Measurements from ENCODE around the gene DLGAP1. TPM values are rescaled to one million over a fixed set of nuclear protein-coding genes. Genes with fewer than 3 reads are reported as not detected.

Gene DLGAP1
- total and polyA plus RNA-seq, 2 of the 13 experiments (the other 11 are each of a cell fraction or from before 2014, with no cell fraction given) = 0.01 TPM; not detected in 1

GRCh38 chr18:3599861-3600260, 855.2 kb downstream of the DLGAP1 start (continued):
- TF ChIP-seq SOX13 (IDR thresholded peaks at IDR 0.05) (no peak), SOX13 (CRISPR knock-in tag; conservative IDR thresholded peaks at IDR 0.05 in 1 of 2, IDR thresholded peaks at IDR 0.05 in 1 of 2) (peak in 1 of 2 experiments; percentile 53; a peak in 2 of 4 replicates), ZNF687 (CRISPR knock-in tag; IDR thresholded peaks at IDR 0.05) (0 out of 2 replicates have a peak, but pooled peaks have one; percentile 7), SALL1 (CRISPR knock-in tag; IDR thresholded peaks at IDR 0.05) (no peak), SMC3 (IDR thresholded peaks at IDR 0.05; ENCODE audit: low read length) (no peak), ZBTB20 (CRISPR knock-in tag; IDR thresholded peaks at IDR 0.05; ENCODE audit: borderline replicate concordance, low read depth) (no peak), PTBP1 (IDR thresholded peaks at IDR 0.05; ENCODE audit: low read depth, low read length, poor library complexity, severe bottlenecking) (no peak), ZNF749 (CRISPR knock-in tag; IDR thresholded peaks at IDR 0.05; ENCODE audit: borderline replicate concordance) (no peak), CREB1 (IDR thresholded peaks at IDR 0.05) (no peak), CREB1 (CRISPR knock-in tag; IDR thresholded peaks at IDR 0.05) (no peak), SSRP1 (CRISPR knock-in tag; IDR thresholded peaks at IDR 0.05) (no peak), EEA1 (CRISPR knock-in tag; IDR thresholded peaks at IDR 0.05; ENCODE audit: borderline replicate concordance) (no peak), SMAD9 (CRISPR knock-in tag; IDR thresholded peaks at IDR 0.05) (no peak), TOPORS (CRISPR knock-in tag; IDR thresholded peaks at IDR 0.05) (no peak), DMAP1 (CRISPR knock-in tag; IDR thresholded peaks at IDR 0.05) (no peak), SUZ12 (IDR thresholded peaks at IDR 0.05; ENCODE audit: low read depth, low read length) (no peak), MLLT10 (CRISPR knock-in tag; IDR thresholded peaks at IDR 0.05) (no peak)
- TF ChIP-seq, protein P1, sequence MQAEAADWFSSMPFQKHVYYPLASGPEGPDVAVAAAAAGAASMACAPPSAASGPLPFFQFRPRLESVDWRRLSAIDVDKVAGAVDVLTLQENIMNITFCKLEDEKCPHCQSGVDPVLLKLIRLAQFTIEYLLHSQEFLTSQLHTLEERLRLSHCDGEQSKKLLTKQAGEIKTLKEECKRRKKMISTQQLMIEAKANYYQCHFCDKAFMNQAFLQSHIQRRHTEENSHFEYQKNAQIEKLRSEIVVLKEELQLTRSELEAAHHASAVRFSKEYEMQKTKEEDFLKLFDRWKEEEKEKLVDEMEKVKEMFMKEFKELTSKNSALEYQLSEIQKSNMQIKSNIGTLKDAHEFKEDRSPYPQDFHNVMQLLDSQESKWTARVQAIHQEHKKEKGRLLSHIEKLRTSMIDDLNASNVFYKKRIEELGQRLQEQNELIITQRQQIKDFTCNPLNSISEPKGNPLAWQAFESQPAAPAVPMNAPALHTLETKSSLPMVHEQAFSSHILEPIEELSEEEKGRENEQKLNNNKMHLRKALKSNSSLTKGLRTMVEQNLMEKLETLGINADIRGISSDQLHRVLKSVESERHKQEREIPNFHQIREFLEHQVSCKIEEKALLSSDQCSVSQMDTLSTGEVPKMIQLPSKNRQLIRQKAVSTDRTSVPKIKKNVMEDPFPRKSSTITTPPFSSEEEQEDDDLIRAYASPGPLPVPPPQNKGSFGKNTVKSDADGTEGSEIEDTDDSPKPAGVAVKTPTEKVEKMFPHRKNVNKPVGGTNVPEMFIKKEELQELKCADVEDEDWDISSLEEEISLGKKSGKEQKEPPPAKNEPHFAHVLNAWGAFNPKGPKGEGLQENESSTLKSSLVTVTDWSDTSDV (CRISPR knock-in tag; IDR thresholded peaks at IDR 0.05) = no peak
- TF ChIP-seq, protein P2, sequence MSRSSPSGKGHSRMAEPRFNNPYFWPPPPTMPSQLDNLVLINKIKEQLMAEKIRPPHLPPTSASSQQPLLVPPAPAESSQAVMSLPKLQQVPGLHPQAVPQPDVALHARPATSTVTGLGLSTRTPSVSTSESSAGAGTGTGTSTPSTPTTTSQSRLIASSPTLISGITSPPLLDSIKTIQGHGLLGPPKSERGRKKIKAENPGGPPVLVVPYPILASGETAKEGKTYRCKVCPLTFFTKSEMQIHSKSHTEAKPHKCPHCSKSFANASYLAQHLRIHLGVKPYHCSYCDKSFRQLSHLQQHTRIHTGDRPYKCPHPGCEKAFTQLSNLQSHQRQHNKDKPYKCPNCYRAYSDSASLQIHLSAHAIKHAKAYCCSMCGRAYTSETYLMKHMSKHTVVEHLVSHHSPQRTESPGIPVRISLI (CRISPR knock-in tag; IDR thresholded peaks at IDR 0.05; ENCODE audit: borderline replicate concordance) = peak; percentile 32; the same call in 1 of the 2 replicates
- TF ChIP-seq, protein P3, sequence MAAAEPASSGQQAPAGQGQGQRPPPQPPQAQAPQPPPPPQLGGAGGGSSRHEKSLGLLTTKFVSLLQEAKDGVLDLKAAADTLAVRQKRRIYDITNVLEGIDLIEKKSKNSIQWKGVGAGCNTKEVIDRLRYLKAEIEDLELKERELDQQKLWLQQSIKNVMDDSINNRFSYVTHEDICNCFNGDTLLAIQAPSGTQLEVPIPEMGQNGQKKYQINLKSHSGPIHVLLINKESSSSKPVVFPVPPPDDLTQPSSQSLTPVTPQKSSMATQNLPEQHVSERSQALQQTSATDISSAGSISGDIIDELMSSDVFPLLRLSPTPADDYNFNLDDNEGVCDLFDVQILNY (CRISPR knock-in tag; conservative IDR thresholded peaks at IDR 0.05) = no peak
- TF ChIP-seq, protein P4, sequence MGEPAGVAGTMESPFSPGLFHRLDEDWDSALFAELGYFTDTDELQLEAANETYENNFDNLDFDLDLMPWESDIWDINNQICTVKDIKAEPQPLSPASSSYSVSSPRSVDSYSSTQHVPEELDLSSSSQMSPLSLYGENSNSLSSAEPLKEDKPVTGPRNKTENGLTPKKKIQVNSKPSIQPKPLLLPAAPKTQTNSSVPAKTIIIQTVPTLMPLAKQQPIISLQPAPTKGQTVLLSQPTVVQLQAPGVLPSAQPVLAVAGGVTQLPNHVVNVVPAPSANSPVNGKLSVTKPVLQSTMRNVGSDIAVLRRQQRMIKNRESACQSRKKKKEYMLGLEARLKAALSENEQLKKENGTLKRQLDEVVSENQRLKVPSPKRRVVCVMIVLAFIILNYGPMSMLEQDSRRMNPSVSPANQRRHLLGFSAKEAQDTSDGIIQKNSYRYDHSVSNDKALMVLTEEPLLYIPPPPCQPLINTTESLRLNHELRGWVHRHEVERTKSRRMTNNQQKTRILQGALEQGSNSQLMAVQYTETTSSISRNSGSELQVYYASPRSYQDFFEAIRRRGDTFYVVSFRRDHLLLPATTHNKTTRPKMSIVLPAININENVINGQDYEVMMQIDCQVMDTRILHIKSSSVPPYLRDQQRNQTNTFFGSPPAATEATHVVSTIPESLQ (CRISPR knock-in tag; conservative IDR thresholded peaks at IDR 0.05) = no peak

Measured in HepG2 (cell line).